HCT116 (cell line): Measurements from ENCODE around the gene MCF2L. TPM values are rescaled to one million over a fixed set of nuclear protein-coding genes. Genes with fewer than 3 reads are reported as not detected.

ENCODE experiments used
- ATAC-seq: fragments of 200-7000 bp; cut with Tn5 transposase; 2 replicates; pipeline ENCODE4 v1.9.1; 2020; ENCODE audit warnings: mild to moderate bottlenecking, moderate library complexity
- BruUV-seq: library from RNA; stranded (reverse); fragments of 400-500 nt; replicated peaks from 2 replicates; lab custom pipeline; 2021; lab: Mats Ljungman, UMichigan
- CTCF ChIA-PET: fragments of 300-600 bp; sonication (Branson Sonifier 250); formaldehyde crosslinking; loops from one replicate; lab custom pipeline; 2021; ENCODE audit warnings: antibody characterized with exemption; lab: Charles Lee
- POLR2A ChIA-PET: fragments of 300-600, 350-600 bp; sonication (Branson Sonifier 250); formaldehyde crosslinking; loops from one replicate; lab custom pipeline; 2021; ENCODE audit warnings: antibody characterized with exemption; lab: Charles Lee
- RAD21 ChIA-PET, 2 experiments: fragments of 300-600 bp; sonication (Branson Sonifier 250); formaldehyde crosslinking; loops; one replicate each; lab custom pipeline; 2023; ENCODE audit warnings: low total read pairs in 2 of 2; ENCODE audit not compliant: uncharacterized antibody in 2 of 2, unreplicated experiment in 2 of 2, low non-redundant PET in 1 of 2; lab: Charles Lee
- DNase-seq: peaks from one replicate; pipeline ENCODE4 v3.0.0-alpha.2; 2010; ENCODE audit warnings: low read depth, low spot score
- H2AFZ ChIP-seq: fragments of 200-600 bp; shearing (Covaris generic), sonication (generic); 2 replicates; pipeline ENCODE4 v1.6.1; 2017; ENCODE audit warnings: low read depth, mixed run types, mixed read lengths, antibody characterized with exemption, low read length; ENCODE audit not compliant: poor library complexity, severe bottlenecking
- H3K27ac ChIP-seq: 2 replicates; pipeline ENCODE4 v1.5.1; 2012; ENCODE audit warnings: low read depth, low read length
- H3K27me3 ChIP-seq: fragments of 200-600 bp; sonication (generic); 2 replicates; pipeline ENCODE4 v1.6.1; 2016; ENCODE audit warnings: mixed run types, low read length, mixed read lengths; ENCODE audit not compliant: insufficient read depth
- H3K36me3 ChIP-seq, 2 experiments: fragments of 200-500 bp in 1 of 2; fragments of 200-600 bp in 1 of 2; sonication (Bioruptor generic) in 1 of 2; sonication (generic) in 1 of 2; 2 replicates each; pipeline versions ENCODE4 v1.5.1 to v1.6.1; 2014 to 2016; ENCODE audit warnings: low read length in 2 of 2, inconsistent platforms in 1 of 2, mixed read lengths in 1 of 2, mixed run types in 1 of 2; ENCODE audit not compliant: insufficient read depth in 2 of 2, control insufficient read depth in 1 of 2
- H3K4me1 ChIP-seq, 2 experiments: fragments of 200-600 bp in 1 of 2; sonication (generic) in 1 of 2; 2 replicates each; pipeline versions ENCODE4 v1.5.1 to v1.6.1; 2012 to 2017; ENCODE audit warnings: low read length in 2 of 2, inconsistent platforms in 1 of 2, mild to moderate bottlenecking in 1 of 2, mixed read lengths in 1 of 2, mixed run types in 1 of 2, moderate library complexity in 1 of 2; ENCODE audit not compliant: insufficient read depth in 2 of 2, control insufficient read depth in 1 of 2
- H3K4me2 ChIP-seq: fragments of 200-600 bp; sonication (generic); 2 replicates; pipeline ENCODE4 v1.6.1; 2017; ENCODE audit warnings: mixed run types, low read length, mixed read lengths
- H3K4me3 ChIP-seq, 2 experiments: fragments of 200-600 bp in 1 of 2; sonication (generic) in 1 of 2; replicated peaks in 1 of 2; 2 replicates each; pipeline ENCODE4 v1.5.1; 2011 to 2016; ENCODE audit warnings: low read length in 2 of 2, control low read depth in 1 of 2, low read depth in 1 of 2, mild to moderate bottlenecking in 1 of 2, mixed read lengths in 1 of 2, mixed run types in 1 of 2
- H3K79me2 ChIP-seq: fragments of 200-600 bp; sonication (generic); 2 replicates; pipeline ENCODE4 v1.6.1; 2017; ENCODE audit warnings: mild to moderate bottlenecking, mixed run types, low read length, moderate library complexity, mixed read lengths; ENCODE audit not compliant: insufficient read depth
- H3K9ac ChIP-seq: fragments of 200-600 bp; sonication (generic); 2 replicates; pipeline ENCODE4 v1.6.1; 2016; ENCODE audit warnings: low read length, mixed read lengths
- H3K9me2 ChIP-seq: fragments of 200-600 bp; sonication (generic), shearing (Covaris generic); 2 replicates; pipeline ENCODE4 v1.6.1; 2017; ENCODE audit warnings: mixed run types, mild to moderate bottlenecking, moderate library complexity; ENCODE audit not compliant: insufficient read depth
- H3K9me3 ChIP-seq, 2 experiments: fragments of 200-500 bp in 1 of 2; fragments of 200-600 bp in 1 of 2; sonication (Bioruptor generic) in 1 of 2; sonication (generic) in 1 of 2; 2 replicates each; pipeline ENCODE4 v1.6.1; 2014 to 2017; ENCODE audit warnings: low read length in 2 of 2, mixed read lengths in 2 of 2, inconsistent platforms in 1 of 2, low read depth in 1 of 2, mild to moderate bottlenecking in 1 of 2, mixed run types in 1 of 2, moderate library complexity in 1 of 2; ENCODE audit not compliant: control insufficient read depth in 1 of 2, insufficient read depth in 1 of 2
- H4K20me1 ChIP-seq: fragments of 200-600 bp; sonication (generic), shearing (Covaris generic); 2 replicates; pipeline ENCODE4 v1.6.1; 2017; ENCODE audit warnings: mixed run types, mild to moderate bottlenecking, moderate library complexity; ENCODE audit not compliant: insufficient read depth
- CBX3 ChIP-seq: IDR thresholded peaks from 2 replicates; pipeline ENCODE4 v1.6.1; 2012; ENCODE audit warnings: low read depth
- CEBPB ChIP-seq: IDR thresholded peaks from 2 replicates; pipeline ENCODE4 v1.6.1; 2012; ENCODE audit warnings: low read depth
- CTCF ChIP-seq, 3 experiments: fragments of 200-600 bp in 1 of 3; sonication (generic) in 1 of 3; IDR thresholded peaks in 2 of 3; conservative IDR thresholded peaks in 1 of 3; 2 replicates each; pipeline ENCODE4 v1.5.1; 2012 to 2017; ENCODE audit warnings: low read depth in 2 of 3, low read length in 2 of 3, antibody characterized with exemption in 1 of 3, borderline replicate concordance in 1 of 3, control low read depth in 1 of 3, mild to moderate bottlenecking in 1 of 3, mixed read lengths in 1 of 3, mixed run types in 1 of 3, moderate library complexity in 1 of 3; ENCODE audit not compliant: insufficient read depth in 1 of 3
- EGR1 ChIP-seq: IDR thresholded peaks from 2 replicates; pipeline ENCODE4 v1.6.1; 2012; ENCODE audit warnings: low read depth
- FOSL1 ChIP-seq: IDR thresholded peaks from 2 replicates; pipeline ENCODE4 v1.6.1; 2012; ENCODE audit warnings: low read depth
- JUND ChIP-seq: IDR thresholded peaks from 2 replicates; pipeline ENCODE4 v1.6.1; 2012
- POLR2AphosphoS5 ChIP-seq: IDR thresholded peaks from 2 replicates; pipeline ENCODE4 v1.6.1; 2011; ENCODE audit warnings: mild to moderate bottlenecking, low read depth, low read length, moderate library complexity
- RAD21 ChIP-seq: IDR thresholded peaks from 2 replicates; pipeline ENCODE4 v1.6.1; 2012; ENCODE audit warnings: low read depth, mild to moderate bottlenecking
- SP1 ChIP-seq: IDR thresholded peaks from 2 replicates; pipeline ENCODE4 v1.6.1; 2012; ENCODE audit warnings: low read depth
- SRF ChIP-seq: IDR thresholded peaks from 2 replicates; pipeline ENCODE4 v1.6.1; 2012; ENCODE audit warnings: low read depth
- YY1 ChIP-seq: IDR thresholded peaks from 2 replicates; pipeline ENCODE4 v1.6.1; 2011; ENCODE audit warnings: low read length, low read depth, moderate library complexity, mild to moderate bottlenecking; ENCODE audit not compliant: insufficient replicate concordance; ENCODE audit errors: extremely low read depth
- ZBTB33 ChIP-seq: IDR thresholded peaks from 2 replicates; pipeline ENCODE4 v1.6.1; 2011; ENCODE audit warnings: mild to moderate bottlenecking, low read length, moderate library complexity; ENCODE audit not compliant: insufficient replicate concordance; ENCODE audit errors: extremely low read depth
- intact Hi-C: fragments of 100-400 bp; cut with micrococcal nuclease; formaldehyde crosslinking; loops from 2 replicates; pipeline ENCODE4 v1.10.0; 2022
- total RNA-seq: library from RNA; stranded (reverse); gene quantifications from one replicate; pipeline ENCODE4 v1.2.1, GENCODE V29; 2021; ENCODE audit not compliant: unreplicated experiment

The MCF2L gene
- total RNA-seq, 1 experiment from 2014 or later = 19.3 TPM

GRCh38 chr13:113148940-113149503, 180.0 kb downstream of the MCF2L start:
- no peaks in the 10 kb centered on the region for H3K9me2 ChIP-seq
- BruUV-seq = no TSS peak
- no peaks in the 10 kb centered on the region for H3K36me3 ChIP-seq
- intact Hi-C loops = no loop called here
- H3K9ac ChIP-seq = no peak overlapping the region
- H3K4me1 ChIP-seq = peaks cover 6 to 11% of the 10 kb centered on the region in 2 experiments
- no peak overlapping the region for H3K4me2 ChIP-seq
- H4K20me1 ChIP-seq = no peaks in the 10 kb centered on the region
- no peak for TF ChIP-seq SRF
- TF ChIP-seq ZBTB33 = no peak
- no peak for TF ChIP-seq CBX3
- TF ChIP-seq SP1 = no peak
- no peak for TF ChIP-seq FOSL1
- TF ChIP-seq YY1 = no peak
- TF ChIP-seq POLR2AphosphoS5 = no peak
- TF ChIP-seq CTCF (IDR thresholded peaks at IDR 0.05 in 2 of 3, conservative IDR thresholded peaks at IDR 0.05 in 1 of 3; ENCODE audit: borderline replicate concordance in 1 of 3, insufficient read depth in 1 of 3, low read depth in 2 of 3, low read length in 2 of 3) = no peak
- TF ChIP-seq EGR1 = no peak
- TF ChIP-seq RAD21 = no peak
- TF ChIP-seq JUND = no peak
- TF ChIP-seq CEBPB = no peak
- H3K27ac ChIP-seq = no peak overlapping the region
- no peak for DNase-seq
- POLR2A ChIA-PET = no interaction called here
- RAD21 ChIA-PET = no interaction called here
- H3K9me3 ChIP-seq = no peaks in the 10 kb centered on the region
- no peak overlapping the region for H2AFZ ChIP-seq
- no peaks in the 10 kb centered on the region for H3K79me2 ChIP-seq
- no peaks in the 10 kb centered on the region for H3K27me3 ChIP-seq
- ATAC-seq = no peak
- no peak overlapping the region for H3K4me3 ChIP-seq
- CTCF ChIA-PET = no interaction called here

Other genes starting within 250 kb of the MCF2L start
- gene F7, start 136.6 kb downstream of the MCF2L start, total RNA-seq = not detected
- 4.0 TPM for gene F10, start 153.6 kb downstream of the MCF2L start, total RNA-seq
- gene PROZ, start 189.4 kb downstream of the MCF2L start, total RNA-seq = not detected
- gene PCID2, start 239.5 kb downstream of the MCF2L start, total RNA-seq = 73.3 TPM
- gene CUL4A, start 240.4 kb downstream of the MCF2L start, total RNA-seq = 76.5 TPM